ENCODE data around the gene STAG3. TPM values are rescaled to one million over a fixed set of nuclear protein-coding genes. Genes with fewer than 3 reads are reported as not detected.
A peak's percentile ranks its signal among the peaks of the same experiment; 100 is the strongest.

STAG3 gene
- total RNA-seq, 1 experiment from 2014 or later: 2.4 TPM

DNA sequence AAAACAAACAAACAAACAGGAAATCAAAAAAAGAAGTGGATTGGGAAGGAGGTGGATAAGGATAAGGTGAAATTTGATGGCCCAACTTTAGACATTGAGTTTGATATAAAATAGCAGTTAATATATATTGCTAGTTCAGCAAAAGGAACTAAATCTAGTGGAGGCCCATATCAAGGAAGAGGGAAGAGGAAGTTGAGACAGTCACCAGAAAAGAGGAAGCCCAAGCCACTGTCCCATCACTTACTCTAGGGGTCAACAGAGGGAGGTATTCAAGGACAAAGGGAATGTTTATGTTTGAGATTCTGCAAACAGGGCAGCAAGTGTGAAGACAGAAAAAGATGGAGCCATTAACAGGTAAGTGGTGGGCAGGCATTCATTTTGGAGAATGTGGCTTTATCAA lies 25.3 kb upstream of the STAG3 start:
- peak; percentile 19 for DNase-seq
- no peaks in the 10 kb centered on the region for H3K27me3 ChIP-seq (ENCODE audit: control insufficient read depth, insufficient read depth, low read length)
- H3K36me3 ChIP-seq (replicated peaks; ENCODE audit: control insufficient read depth, insufficient read depth, low read length): peaks cover 22% of the 10 kb centered on the region
- no peak overlapping the region for H3K4me3 ChIP-seq (ENCODE audit: insufficient read depth, low read depth, low read length)

DNA sequence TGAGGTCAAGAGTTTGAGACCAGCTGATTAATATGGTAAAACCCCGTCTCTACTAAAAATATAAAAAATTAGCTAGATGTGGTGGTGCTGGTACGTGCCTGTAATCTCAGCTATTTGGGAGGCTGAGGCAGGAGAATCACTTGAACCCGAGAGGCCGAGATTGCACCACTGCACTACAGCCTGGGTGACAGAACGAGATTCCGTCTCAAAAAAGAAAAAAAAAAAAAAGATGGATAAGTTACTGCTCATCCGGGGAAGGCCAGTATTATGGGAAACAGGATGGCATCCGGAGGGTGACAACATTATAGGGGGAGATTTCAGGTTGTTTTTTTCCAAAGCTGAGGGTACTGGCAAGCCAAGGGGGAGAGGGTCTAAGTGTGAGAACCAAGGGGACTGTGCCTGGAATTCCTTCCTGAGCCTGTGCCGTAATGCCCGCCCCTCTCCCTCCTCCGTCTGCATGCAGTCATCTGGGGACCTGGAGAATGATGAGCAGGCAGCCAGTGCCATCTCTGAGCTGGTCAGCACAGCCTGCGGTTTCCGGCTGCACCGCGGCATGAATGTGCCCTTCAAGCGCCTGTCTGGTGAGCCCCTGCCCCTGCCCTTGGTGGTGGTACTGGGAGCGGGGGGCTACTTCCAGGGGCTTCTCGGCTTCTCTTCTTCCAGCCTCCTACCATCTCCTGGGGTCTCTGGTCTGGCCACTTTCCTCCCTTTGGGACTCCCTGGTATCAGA lies 24.6 kb upstream of the STAG3 start:
- Histone ChIP-seq H3K36me3 (replicated peaks; ENCODE audit: control insufficient read depth, insufficient read depth, low read length) (peaks cover 22% of the 10 kb centered on the region), H3K4me3 (ENCODE audit: insufficient read depth, low read depth, low read length) (no peak overlapping the region), H3K27me3 (ENCODE audit: control insufficient read depth, insufficient read depth, low read length) (no peaks in the 10 kb centered on the region)
- DNase-seq: peak; percentile 29

DNA sequence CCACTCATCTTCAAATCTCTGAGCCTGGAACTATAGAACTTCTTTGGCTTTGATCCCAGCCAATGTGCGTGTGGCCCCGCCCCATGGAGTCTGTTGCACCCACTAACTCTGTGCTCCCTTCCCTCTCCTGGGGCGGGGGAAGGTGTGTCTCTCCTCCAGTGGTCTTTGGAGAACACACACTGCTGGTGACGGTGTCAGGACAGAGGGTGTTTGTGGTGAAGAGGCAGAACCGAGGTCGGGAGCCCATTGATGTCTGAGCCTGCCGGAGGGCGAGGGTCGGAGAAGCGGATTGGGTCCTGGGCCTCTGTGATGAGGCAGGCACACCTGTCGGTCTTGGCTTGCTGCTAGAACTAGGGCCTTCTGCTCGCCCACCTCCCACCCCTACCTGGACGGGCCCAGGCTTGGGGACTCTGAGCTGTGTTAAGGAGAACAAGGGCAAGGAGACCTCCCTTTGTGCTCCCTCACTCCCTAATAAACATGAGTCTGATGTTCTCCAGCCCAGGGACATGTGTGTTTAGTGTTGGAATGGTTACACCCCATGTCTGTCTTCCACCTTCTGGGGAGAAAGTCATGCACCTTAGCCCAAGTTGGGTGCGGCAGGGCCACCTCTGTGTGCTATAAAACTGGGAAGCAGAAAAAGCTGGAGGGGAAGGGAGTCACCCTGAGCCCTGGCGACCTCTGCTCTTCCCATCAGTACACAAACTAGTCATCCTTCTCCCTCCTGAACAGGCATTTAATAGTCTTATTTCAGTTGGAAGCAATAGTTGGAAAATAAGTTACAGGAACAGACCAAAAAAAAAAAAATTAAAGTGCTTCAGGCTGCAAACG lies 23.8 kb upstream of the STAG3 start:
- Histone ChIP-seq H3K4me3 (ENCODE audit: insufficient read depth, low read depth, low read length) (no peak overlapping the region), H3K36me3 (replicated peaks; ENCODE audit: control insufficient read depth, insufficient read depth, low read length) (peaks cover 22% of the 10 kb centered on the region), H3K27me3 (ENCODE audit: control insufficient read depth, insufficient read depth, low read length) (no peaks in the 10 kb centered on the region)
- peak; percentile 36 for DNase-seq

DNA sequence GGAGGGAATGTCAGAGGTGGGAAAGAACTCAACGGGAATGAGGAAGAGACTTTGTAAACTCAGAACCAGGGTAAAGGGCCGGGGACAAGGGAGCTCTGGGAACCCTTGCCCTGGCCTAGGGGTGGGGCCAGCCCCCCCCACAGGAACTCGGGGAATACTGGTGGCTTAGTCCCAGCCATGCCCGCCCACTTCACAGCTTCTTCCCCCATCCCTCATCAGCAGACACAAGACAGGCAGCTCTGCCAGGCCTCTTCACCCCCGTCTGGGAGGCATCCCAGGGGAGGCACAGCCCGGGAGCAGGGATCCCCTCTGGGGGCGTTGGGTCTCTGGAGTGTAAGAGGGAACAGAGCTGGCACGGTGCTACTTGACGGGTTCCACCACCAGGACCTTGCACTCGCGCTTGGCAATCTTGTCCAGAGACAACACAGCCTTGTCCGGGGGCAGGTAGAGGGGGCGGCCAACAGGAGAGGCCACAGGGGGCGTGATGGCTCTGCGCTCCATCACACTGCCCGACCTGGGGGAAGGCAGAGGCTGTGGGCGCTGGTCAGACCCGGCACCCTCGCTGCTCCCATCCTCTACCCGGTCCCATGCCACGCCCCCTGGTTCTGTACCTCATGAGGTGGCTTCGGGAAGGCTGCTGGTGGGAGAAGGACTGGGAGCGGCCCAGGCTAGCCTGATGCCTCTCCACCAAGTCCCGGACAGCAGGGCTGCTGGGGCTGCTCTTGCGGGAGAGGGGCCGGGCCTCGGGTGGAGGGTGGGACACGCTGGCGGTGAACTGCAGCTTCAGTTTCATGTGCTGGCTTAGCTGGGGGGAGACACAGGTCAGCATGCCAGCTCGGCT lies 22.8 kb upstream of the STAG3 start:
- Histone ChIP-seq H3K27me3 (ENCODE audit: control insufficient read depth, insufficient read depth, low read length) (no peaks in the 10 kb centered on the region), H3K4me3 (ENCODE audit: insufficient read depth, low read depth, low read length) (no peak overlapping the region), H3K36me3 (replicated peaks; ENCODE audit: control insufficient read depth, insufficient read depth, low read length) (peaks cover 22% of the 10 kb centered on the region)
- DNase-seq: peak; percentile 60

DNA sequence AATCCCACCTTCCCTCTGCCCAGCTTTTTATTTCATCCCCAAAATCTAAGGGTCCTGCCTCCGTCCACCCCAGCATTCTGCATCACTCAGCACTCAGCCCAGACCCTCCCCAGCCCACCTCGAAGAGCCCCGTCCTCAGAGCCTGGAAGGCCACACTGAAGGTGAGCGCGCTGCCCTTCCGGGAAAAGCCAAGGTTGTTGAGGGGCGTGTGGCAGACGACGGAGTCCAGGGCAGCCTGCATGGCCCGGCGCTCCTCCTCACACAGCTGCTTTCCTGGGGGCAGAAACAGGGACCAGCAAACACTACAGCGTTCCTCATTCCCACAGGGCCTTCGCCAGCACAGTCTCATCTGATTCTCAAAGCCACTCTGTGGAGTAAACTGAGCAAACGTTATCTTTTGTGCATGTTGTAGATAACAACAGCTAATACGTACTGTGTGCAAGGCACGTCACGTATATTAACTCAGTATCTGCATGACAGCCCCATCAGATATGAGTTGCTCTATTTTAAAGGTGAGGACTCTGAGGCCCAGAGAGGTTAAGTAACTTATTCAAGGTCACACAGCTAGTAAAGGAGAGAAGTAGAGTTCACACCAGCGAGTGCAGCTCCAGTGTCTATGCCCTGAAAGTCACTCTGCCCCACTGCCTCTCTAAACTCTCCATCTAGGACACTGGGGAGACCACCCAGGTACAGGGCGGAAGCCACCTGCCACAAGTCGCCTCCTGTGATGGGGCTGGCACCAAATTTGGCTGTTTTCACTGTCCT lies 22.0 kb upstream of the STAG3 start:
- Histone ChIP-seq H3K4me3 (ENCODE audit: insufficient read depth, low read depth, low read length) (no peak overlapping the region), H3K36me3 (replicated peaks; ENCODE audit: control insufficient read depth, insufficient read depth, low read length) (peaks cover 21% of the 10 kb centered on the region), H3K27me3 (ENCODE audit: control insufficient read depth, insufficient read depth, low read length) (no peaks in the 10 kb centered on the region)
- DNase-seq: peak; percentile 31

DNA sequence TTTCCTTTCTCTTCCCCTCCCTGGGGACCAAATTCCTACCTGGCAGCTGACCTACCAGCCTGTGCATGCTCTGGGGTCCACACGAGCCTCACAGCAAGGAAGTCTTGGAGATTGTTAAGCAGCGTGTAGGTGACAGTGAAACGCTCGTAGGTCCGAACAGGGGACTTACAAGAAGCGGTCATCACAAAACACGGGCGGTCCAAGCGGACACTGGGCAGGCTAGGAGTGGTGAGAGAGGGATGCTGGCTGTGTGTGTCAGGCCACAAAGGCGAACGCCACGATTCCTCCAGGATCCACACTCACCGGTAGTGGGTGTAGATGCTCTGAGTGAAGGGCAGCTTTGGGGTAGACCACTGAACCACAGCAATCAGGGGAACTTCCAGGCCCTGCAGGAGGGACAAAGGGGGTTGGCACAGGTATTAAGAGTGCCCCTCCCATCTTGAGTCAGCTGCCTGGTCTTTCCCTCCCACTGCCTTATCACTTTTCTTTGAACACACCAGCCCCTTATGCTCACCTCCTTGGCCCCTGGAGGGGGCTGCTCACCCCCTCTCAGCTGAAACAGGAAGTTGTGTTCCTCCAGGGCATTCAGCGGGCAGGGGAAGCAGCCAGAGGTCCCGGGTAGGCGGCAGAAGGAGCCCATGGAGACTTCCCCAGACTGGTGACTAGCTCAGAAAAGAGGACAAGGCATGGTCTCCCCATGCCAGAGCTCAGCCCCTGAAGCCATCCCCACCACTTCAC lies 21.2 kb upstream of the STAG3 start:
- DNase-seq: peak; percentile 49
- no peaks in the 10 kb centered on the region for H3K27me3 ChIP-seq (ENCODE audit: control insufficient read depth, insufficient read depth, low read length)
- H3K4me3 ChIP-seq (ENCODE audit: insufficient read depth, low read depth, low read length): no peak overlapping the region
- peaks cover 21% of the 10 kb centered on the region for H3K36me3 ChIP-seq (replicated peaks; ENCODE audit: control insufficient read depth, insufficient read depth, low read length)

DNA sequence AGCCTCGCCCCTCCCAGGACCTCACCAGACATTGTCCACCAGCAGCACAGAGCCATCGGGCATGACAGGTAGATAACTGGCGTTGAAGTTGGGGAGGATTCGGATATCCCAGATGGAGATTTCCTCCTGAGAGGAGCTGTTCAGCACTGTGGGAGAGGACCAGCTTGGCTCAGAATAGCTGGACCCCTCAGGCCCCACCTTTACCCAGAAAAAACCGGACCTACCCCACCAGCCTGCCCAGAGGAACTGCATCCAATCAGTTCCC lies 20.7 kb upstream of the STAG3 start:
- Histone ChIP-seq H3K36me3 (replicated peaks; ENCODE audit: control insufficient read depth, insufficient read depth, low read length) (peaks cover 21% of the 10 kb centered on the region), H3K4me3 (ENCODE audit: insufficient read depth, low read depth, low read length) (no peak overlapping the region), H3K27me3 (ENCODE audit: control insufficient read depth, insufficient read depth, low read length) (no peaks in the 10 kb centered on the region)
- DNase-seq: no peak

DNA sequence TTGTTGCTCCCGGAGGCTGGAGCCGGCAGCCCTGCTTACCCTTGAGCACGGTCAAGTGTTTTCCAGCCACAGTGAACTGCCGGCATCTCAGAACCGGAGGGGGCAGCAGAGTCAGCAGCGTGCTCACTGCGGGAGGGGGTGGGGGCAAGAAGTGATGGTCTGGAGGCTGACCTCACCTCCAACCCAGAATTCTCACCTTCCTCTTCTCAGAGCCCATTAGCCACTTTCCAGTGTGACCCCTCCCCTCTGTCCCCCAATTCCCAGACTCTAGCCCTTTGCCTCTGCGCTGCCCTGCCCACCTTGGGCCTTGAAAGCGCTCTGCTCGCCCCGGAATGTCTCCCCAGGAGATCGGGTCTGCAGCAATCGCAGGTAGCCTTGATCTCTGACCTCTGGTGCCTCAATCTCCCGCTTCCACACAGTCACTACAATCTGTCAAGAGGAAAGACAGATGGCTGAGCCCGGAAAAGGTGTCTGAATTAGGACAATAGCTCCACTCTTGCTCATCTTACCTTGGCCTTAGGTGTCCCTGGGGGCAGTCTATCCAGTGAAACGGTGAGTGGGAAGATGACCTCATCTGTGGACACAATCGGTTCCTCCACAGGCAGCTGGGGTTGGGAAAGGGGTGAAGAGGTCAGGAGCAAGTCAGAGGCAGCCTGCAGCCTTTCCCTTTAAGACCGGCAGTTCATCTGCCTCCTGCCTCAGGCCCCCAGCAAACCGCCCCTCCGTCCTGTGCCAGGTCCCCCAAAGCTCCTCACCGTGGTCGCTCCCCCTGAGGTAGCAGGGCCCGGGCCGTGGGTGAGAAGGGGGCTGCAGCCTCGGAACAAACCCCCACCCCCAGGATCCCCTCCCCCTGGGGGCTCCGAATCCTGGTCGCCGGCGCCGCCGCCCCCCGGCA lies 20.1 kb upstream of the STAG3 start:
- peak; percentile 81 for DNase-seq
- Histone ChIP-seq H3K27me3 (ENCODE audit: control insufficient read depth, insufficient read depth, low read length) (no peaks in the 10 kb centered on the region), H3K36me3 (replicated peaks; ENCODE audit: control insufficient read depth, insufficient read depth, low read length) (peaks cover 21% of the 10 kb centered on the region), H3K4me3 (ENCODE audit: insufficient read depth, low read depth, low read length) (peak overlapping the region; percentile 83)

DNA sequence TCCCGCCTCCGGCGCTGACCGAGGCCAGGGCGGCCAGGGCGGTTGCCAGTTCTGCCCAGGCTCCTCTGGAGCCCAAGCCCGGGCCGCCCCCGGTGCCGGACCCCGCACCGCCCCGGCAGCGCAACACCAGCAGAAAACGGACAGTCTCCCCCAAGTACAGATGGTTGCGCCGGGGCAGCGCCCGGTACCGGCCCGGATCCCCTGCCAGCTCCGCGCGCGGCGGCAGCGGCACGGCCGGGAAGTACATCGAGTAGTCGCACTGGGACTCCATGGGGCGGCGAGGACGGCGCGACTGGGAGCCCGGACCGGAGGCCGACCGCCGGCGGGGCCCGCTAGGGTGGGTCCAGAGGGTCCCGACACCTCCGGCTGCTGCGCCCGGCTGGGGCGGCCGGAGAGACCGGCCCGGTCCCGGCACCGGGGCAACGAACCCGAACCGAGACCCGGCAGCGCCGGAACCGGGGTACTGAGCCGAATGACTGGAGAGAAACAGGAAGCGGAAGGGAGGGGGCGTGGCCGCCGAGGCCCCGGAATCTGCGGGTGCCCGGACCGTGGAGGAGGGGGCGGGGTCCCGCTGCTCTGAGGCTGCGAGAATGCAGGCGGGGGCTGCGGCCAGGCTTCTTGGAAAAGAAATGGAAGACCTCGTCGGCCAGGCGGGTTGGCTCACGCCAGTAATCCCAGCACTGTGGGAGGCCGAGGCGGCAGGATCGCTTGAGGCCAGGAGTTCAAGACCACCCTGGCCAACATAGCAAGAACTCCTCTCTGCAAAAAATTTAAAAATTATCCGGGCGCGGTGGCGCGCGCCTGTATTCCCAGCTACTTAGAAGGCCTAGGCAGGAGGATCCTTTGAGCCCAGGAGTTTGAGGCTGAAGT lies 19.3 kb upstream of the STAG3 start, which contains the start of gene TRAPPC14:
Gene TRAPPC14, minus strand, starts transcription at position 495 of the 870 bp plus-strand sequence. Its CDS starts 224 bp downstream, at position 271.
- peak within 1 kb of the TSS; percentile 83 for H3K4me3 ChIP-seq (ENCODE audit: insufficient read depth, low read depth, low read length)
- DNase-seq: peak; percentile 100
- no peaks in the 10 kb centered on the region for H3K27me3 ChIP-seq (ENCODE audit: control insufficient read depth, insufficient read depth, low read length)
- peaks cover 21% of the 10 kb centered on the region for H3K36me3 ChIP-seq (replicated peaks; ENCODE audit: control insufficient read depth, insufficient read depth, low read length)

DNA sequence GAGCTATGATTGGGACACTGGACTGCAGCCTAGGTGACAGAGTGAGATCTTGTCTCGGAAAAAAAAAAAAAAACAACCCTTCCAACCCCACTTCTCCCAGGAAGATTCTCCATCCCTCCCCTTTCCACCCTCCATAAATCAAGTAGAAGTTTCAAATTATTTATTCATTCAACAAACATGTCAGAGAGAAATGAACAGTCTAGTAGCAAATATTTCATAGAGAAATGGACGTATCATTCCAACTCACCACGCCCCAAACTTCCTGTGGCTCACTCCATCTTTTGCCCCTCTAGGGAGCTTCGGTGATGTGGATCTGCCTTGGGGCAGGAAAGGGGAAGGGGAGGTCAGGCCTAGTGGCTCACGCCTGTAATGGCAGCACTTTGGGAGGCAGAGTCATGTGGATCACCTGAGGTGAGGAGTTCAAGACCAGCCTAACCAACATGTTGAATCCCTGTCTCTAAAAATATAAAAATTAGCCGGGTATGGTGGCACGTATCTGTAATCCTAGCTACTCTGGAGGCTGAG lies 18.6 kb upstream of the STAG3 start:
- H3K4me3 ChIP-seq (ENCODE audit: insufficient read depth, low read depth, low read length): peak overlapping the region; percentile 83
- H3K27me3 ChIP-seq (ENCODE audit: control insufficient read depth, insufficient read depth, low read length): no peaks in the 10 kb centered on the region
- H3K36me3 ChIP-seq (replicated peaks; ENCODE audit: control insufficient read depth, insufficient read depth, low read length): peaks cover 17% of the 10 kb centered on the region
- DNase-seq: no peak

DNA sequence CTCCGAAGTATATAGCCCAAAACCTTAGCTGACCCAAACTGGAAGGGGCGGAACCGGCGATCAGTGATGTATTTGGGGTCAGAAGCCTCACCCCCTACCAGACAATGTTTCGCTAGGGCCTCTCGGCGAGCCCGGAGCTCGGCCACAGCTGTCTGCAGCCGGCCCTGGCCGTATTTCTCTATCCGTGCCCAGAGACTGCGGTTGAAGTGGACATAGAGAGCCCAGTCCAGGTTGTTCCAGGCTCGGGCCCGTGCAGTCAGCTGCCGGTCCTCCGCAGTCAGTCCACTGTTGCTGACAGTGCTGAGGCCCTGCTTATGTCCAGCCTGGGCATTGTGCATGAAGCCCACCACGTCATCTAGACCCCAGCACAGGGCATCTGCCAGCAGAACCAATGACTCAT lies 17.7 kb upstream of the STAG3 start:
- peaks cover 15% of the 10 kb centered on the region for H3K36me3 ChIP-seq (replicated peaks; ENCODE audit: control insufficient read depth, insufficient read depth, low read length)
- no peaks in the 10 kb centered on the region for H3K27me3 ChIP-seq (ENCODE audit: control insufficient read depth, insufficient read depth, low read length)
- H3K4me3 ChIP-seq (ENCODE audit: insufficient read depth, low read depth, low read length): no peak overlapping the region
- DNase-seq: peak; percentile 29

DNA sequence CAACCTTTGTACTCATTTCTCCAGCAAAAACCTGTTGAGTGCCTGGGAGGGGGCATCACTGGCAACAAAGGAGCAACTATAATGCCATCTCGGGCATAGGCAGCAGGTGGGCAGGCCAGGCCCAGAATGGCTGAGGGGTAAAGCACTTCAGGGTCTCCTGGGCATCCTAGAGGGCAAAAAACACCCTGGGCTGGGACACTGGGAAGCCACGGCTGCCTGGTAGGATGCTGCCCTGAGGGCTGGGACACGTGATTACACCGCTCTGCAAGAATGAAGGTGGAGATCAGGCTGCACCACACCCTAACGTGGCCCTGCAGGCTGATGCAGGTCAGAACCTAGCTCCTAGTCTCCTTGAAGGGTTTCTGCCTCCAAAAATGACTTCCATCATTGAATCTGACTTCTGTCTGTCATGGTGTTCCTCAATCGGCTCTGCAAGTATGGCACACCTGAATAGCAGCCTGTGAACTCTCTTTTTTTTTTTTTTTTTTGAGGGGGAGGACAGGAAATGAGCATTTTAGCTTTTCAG lies 14.6 kb upstream of the STAG3 start:
- peak; percentile 39 for DNase-seq
- Histone ChIP-seq H3K4me3 (ENCODE audit: insufficient read depth, low read depth, low read length) (no peak overlapping the region), H3K27me3 (ENCODE audit: control insufficient read depth, insufficient read depth, low read length) (peaks cover 20% of the 10 kb centered on the region), H3K36me3 (replicated peaks; ENCODE audit: control insufficient read depth, insufficient read depth, low read length) (no peaks in the 10 kb centered on the region; the same call in 1 of the 2 replicates)
